Measurements from ENCODE around the gene CCDC167.
A peak's percentile ranks its signal among the peaks of the same experiment; 100 is the strongest.

CCDC167 gene

DNA sequence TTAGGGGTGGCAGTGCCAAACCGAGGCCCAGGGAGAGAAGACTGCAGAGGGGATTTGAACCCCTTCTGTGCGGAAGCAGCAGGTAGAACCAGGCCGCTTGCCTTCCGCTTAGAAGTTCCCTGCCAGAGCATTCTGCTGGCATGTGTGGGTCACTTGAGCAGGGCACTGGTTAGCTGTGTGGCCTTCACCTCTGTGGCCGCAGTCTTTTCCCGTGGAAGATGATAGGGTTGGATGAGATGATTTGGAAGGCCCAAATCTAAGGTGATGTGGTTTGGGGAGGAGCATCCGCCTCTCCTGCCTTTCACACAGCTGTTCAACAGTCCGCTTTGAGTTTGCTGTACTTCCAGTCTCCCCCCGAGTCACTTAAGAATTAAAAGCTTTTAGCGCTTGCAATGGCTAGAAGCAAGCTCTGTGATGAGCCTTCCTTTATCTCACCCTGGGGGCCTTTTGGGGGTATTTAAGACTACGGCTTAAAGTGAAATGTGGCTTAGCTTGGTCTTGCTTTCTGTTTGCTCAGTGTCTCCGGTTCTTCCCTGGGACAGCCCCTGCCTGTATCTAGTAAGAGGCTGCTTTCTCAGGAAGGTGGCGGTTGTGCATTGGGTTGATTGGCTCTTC is 65.9 kb downstream of the CCDC167 start:
- no peak for TF ChIP-seq CTCF (IDR thresholded peaks at IDR 0.05; ENCODE audit: low read depth, low read length)

More for the DNA sequence above, 65.9 kb downstream of the CCDC167 start:
- peak overlapping the region; percentile 96 for H3K4me3 ChIP-seq (ENCODE audit: low read depth, low read length)
